ENCODE measurements around the gene KCNJ8. TPM values are rescaled to one million over a fixed set of nuclear protein-coding genes. Genes with fewer than 3 reads are reported as not detected.

The KCNJ8 gene
- total RNA-seq, 6 experiments from 2014 or later, result 0.69 to 8.9 (median 8.0) TPM

GRCh38 chr12:21763531-21763930 is 11.0 kb downstream of the KCNJ8 start:
- Mint-ChIP-seq H3K4me1 (ENCODE audit: low read depth) (no peaks in the 10 kb centered on the region), H3K36me3 (ENCODE audit: low read depth) (peaks cover 8% of the 10 kb centered on the region; the same call in 1 of the 2 replicates), H3K9me3 (no peaks in the 10 kb centered on the region), H3K27ac (no peak overlapping the region), H3K4me3 (no peak overlapping the region), H3K27me3 (ENCODE audit: insufficient read depth) (no peaks in the 10 kb centered on the region; the same call in 1 of the 2 replicates)
- no peak for TF ChIP-seq CTCF (IDR thresholded peaks at IDR 0.05)
- no peak for DNase-seq

DNA sequence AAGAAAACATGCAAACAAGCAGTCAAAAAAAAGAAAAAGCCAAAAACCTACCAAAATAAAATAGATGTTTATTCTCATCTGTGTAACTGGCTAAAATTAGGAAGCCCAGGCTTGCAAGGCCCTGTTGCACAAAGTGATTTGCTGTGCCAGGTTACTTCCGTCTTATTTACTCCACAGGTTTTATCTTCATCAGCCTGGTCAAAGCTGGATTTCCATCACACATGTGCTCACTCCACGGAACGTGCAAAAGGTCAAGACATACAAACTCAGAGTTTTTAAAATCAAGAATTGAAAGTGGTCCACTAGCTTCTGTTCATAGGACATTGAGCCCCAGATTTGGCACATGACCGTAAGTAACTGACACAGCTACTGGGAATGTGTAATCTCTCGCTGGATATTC is 14.8 kb downstream of the KCNJ8 start:
- H3K27ac Mint-ChIP-seq, result no peak overlapping the region
- TF ChIP-seq CTCF (IDR thresholded peaks at IDR 0.05), result no peak
- H3K36me3 Mint-ChIP-seq (ENCODE audit: low read depth), result no peaks in the 10 kb centered on the region
- DNase-seq, result no peak
- H3K4me3 Mint-ChIP-seq, result no peak overlapping the region
- no peaks in the 10 kb centered on the region for H3K4me1 Mint-ChIP-seq (ENCODE audit: low read depth)
- no peaks in the 10 kb centered on the region for H3K9me3 Mint-ChIP-seq
- no peaks in the 10 kb centered on the region; the same call in 1 of the 2 replicates for H3K27me3 Mint-ChIP-seq (ENCODE audit: insufficient read depth)

- no peaks in the 10 kb centered on the region for H3K4me1 Mint-ChIP-seq (ENCODE audit: low read depth)
- DNase-seq, result no peak
- no peak overlapping the region for H3K4me3 Mint-ChIP-seq
- no peaks in the 10 kb centered on the region; the same call in 1 of the 2 replicates for H3K9me3 Mint-ChIP-seq
- H3K27me3 Mint-ChIP-seq (ENCODE audit: insufficient read depth), result no peaks in the 10 kb centered on the region
- TF ChIP-seq CTCF (IDR thresholded peaks at IDR 0.05), result no peak
- H3K27ac Mint-ChIP-seq, result no peak overlapping the region
- no peaks in the 10 kb centered on the region for H3K36me3 Mint-ChIP-seq (ENCODE audit: low read depth)
Observed at GRCh38 chr12:21757735-21758134, 16.8 kb downstream of the KCNJ8 start.

GRCh38 chr12:21756699-21757098 is 17.8 kb downstream of the KCNJ8 start:
- Mint-ChIP-seq H3K27ac (no peak overlapping the region), H3K4me3 (no peak overlapping the region), H3K9me3 (no peaks in the 10 kb centered on the region; the same call in 1 of the 2 replicates), H3K27me3 (ENCODE audit: insufficient read depth) (no peaks in the 10 kb centered on the region), H3K4me1 (ENCODE audit: low read depth) (no peaks in the 10 kb centered on the region), H3K36me3 (ENCODE audit: low read depth) (no peaks in the 10 kb centered on the region)
- TF ChIP-seq CTCF (IDR thresholded peaks at IDR 0.05), result no peak
- DNase-seq, result no peak

DNA sequence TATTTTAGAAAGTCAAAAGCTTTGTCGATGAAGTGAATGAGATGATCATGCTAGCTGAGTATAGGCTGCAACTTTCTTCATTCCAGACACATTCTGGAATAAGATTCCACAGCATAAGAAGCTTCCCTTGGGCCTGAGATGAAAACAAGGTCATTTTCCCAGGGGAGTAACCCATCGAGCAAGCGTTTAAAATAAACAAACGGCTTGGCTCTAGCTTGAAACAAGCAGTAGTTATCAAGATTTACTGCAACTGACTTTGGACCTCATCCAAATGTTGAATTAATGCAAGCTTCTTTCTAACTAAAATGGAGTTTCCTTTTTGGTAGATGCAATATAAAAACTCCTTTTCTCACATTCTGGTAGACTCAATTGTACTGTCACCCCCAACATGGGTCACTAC is 23.0 kb downstream of the KCNJ8 start:
- Mint-ChIP-seq H3K4me1 (ENCODE audit: low read depth) (no peaks in the 10 kb centered on the region), H3K36me3 (ENCODE audit: low read depth) (no peaks in the 10 kb centered on the region), H3K27me3 (ENCODE audit: insufficient read depth) (no peaks in the 10 kb centered on the region; the same call in 1 of the 2 replicates), H3K9me3 (peaks cover 11% of the 10 kb centered on the region; the same call in 1 of the 2 replicates), H3K4me3 (no peak overlapping the region), H3K27ac (no peak overlapping the region)
- DNase-seq, result no peak
- no peak for TF ChIP-seq CTCF (IDR thresholded peaks at IDR 0.05)

- TF ChIP-seq CTCF (IDR thresholded peaks at IDR 0.05), result no peak
- H3K9me3 Mint-ChIP-seq, result peaks cover 23% of the 10 kb centered on the region; the same call in 1 of the 2 replicates
- H3K36me3 Mint-ChIP-seq (ENCODE audit: low read depth), result no peaks in the 10 kb centered on the region
- no peak overlapping the region for H3K27ac Mint-ChIP-seq
- H3K4me3 Mint-ChIP-seq, result no peak overlapping the region
- H3K27me3 Mint-ChIP-seq (ENCODE audit: insufficient read depth), result no peaks in the 10 kb centered on the region; the same call in 1 of the 2 replicates
- H3K4me1 Mint-ChIP-seq (ENCODE audit: low read depth), result no peaks in the 10 kb centered on the region
- DNase-seq, result no peak
Observed at GRCh38 chr12:21745258-21745657, 29.2 kb downstream of the KCNJ8 start.
